AG04449 (cell line): ENCODE data around the gene AFF2.

Experiments used
- CTCF ChIA-PET: fragments of 350-600 bp; formaldehyde crosslinking; extraction: SDS; loops from one replicate; lab custom pipeline; 2021; ENCODE audit warnings: antibody characterized with exemption; lab: Yijun Ruan, JAX
- POLR2A ChIA-PET: fragments of 400-600, 350-600 bp; formaldehyde crosslinking; extraction: SDS; loops from one replicate; lab custom pipeline; 2020; ENCODE audit warnings: antibody characterized with exemption, inconsistent platforms; lab: Yijun Ruan, JAX
- DNase-seq: peaks from one replicate; pipeline ENCODE4 v3.0.0-alpha.2; 2010; ENCODE audit warnings: low read depth, low spot score
- H3K4me3 ChIP-seq: 2 replicates; pipeline ENCODE4 v1.5.1; 2011; ENCODE audit warnings: low read depth, mild to moderate bottlenecking, control low read depth, low read length
- CTCF ChIP-seq: IDR thresholded peaks from one replicate; pipeline ENCODE4 v1.5.1; 2011; ENCODE audit warnings: mild to moderate bottlenecking, moderate library complexity, low read length, control low read depth, inconsistent platforms; ENCODE audit not compliant: insufficient read depth; ENCODE audit errors: missing control alignments

AFF2 gene

DNA sequence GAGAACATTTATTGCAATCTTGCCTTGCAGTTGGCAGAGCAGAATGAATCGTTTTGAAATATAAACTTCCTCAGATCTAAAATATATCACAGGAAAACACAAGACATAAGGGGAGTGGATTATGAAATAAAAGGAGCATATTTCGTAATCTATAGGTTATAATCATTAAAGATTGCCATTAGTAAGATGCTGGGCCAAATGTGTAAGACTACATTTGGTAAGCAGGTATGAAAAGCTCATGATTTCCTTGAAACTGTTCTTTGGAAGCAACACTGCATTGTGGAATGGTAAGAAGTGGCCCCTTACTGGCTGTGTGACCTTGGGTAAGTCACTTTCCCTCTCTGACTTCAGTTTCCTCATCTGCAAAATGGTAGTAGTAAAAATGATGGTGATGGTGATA, 68.3 kb downstream of the AFF2 start:
- DNase-seq = no peak
- ChIA-PET POLR2A (no interaction called here), CTCF (interaction anchor here (1.5 kb wide), 1 partner anchor 718 kb away, joined by 4 read pairs; no protein-coding TSS in a partner anchor)
- H3K4me3 ChIP-seq = no peak overlapping the region
- TF ChIP-seq CTCF = no peak

DNA sequence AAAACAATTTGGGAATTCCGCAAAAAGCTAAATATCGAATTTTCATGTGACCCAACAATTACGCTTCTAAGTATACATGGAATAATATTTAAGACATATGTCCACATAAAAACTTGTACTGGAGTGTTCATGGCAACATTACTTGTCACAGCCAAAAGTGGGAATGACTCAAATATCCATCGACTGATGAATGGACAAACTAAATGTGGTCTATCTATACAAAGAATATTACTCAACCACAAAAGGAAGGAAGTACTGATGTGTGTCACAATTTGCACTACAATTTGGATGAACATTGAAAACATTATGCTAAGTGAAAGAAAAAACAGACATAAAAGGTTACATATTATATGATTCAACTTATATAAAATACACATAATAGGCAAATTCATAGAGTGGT, 71.9 kb downstream of the AFF2 start:
- POLR2A ChIA-PET = no interaction called here
- no peak overlapping the region for H3K4me3 ChIP-seq

GRCh38 chrX:148573119-148573518, 72.7 kb downstream of the AFF2 start:
- POLR2A ChIA-PET = no interaction called here
- no peak overlapping the region for H3K4me3 ChIP-seq
- TF ChIP-seq CTCF = no peak
- no peak for DNase-seq
- CTCF ChIA-PET = no interaction called here

More for the DNA sequence above, 71.9 kb downstream of the AFF2 start:
- DNase-seq = no peak
- no peak for TF ChIP-seq CTCF
- CTCF ChIA-PET = no interaction called here

DNA sequence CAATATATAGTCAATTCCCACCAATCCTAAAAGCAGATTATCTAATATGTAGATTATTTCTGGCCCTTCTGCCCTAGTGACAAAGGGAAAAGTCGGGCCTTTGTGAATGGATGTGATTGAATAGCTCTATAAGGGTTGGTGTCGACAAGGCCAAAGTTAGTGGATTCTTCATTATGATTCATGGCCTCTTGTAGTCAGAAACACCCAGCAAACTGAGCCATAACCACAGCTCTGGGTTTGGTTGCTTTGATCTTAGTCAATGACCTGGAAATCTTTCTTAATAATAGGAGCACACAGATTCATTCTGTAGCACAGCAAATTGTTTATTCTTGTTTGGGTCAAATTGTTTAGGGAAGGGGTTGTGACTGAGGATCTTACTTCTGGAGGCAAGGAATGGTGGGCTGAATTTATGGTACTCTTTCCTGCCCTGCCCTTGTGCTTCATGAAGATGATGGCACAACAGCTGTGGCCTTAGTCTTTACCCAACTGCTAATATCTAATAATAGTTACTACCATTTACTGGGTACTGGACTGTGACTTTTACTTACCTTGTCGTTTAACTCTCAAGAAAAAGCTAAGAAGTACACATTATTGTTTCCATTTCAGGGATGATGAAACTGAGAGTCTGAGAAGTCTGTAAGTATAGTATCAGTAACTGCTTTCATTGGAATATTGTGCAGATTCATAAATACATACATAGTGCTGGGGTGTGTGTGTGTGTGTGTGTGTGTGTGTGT, 74.0 kb downstream of the AFF2 start:
- POLR2A ChIA-PET = no interaction called here
- DNase-seq = no peak
- H3K4me3 ChIP-seq = no peak overlapping the region
- no peak for TF ChIP-seq CTCF
- CTCF ChIA-PET = no interaction called here

DNA sequence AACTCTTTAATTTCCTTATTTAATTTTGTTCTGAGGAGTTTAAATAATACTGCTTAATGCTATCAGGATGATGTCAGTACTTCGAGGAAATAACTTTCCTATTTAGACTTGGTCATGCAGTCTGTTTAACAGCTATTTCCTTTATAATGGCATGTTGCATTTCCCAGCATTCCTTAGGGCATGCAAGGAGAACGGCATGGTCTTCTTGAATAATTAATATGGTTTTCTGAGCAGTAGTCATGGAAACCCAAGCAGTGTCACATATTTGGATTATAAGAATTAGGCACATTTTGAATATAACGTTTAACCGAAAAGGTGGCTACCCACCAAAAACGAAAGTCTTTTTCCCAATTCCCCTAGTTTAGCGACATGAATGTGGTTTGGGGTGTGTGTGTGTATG, 76.0 kb downstream of the AFF2 start:
- no peak for TF ChIP-seq CTCF
- POLR2A ChIA-PET = no interaction called here
- H3K4me3 ChIP-seq = no peak overlapping the region
- CTCF ChIA-PET = no interaction called here
- no peak for DNase-seq

DNA sequence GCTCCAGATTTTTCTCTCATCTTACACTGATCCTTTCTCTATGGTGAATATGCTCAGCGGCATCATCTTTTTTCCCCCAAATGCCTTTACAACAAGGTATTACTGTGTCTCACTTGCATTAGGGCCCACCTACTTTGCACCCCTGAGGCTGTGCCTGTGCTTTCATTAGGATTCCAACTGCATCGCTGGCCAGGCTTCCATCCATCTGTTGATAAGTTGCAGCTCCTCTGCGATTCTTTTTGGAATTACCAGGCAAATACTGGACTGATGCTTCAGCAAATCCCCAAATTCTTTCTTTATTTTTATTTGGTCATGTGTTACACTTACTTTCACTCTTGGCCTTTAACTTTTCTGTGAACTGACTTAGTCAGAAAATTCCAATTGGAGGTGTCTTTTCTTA, 77.3 kb downstream of the AFF2 start:
- H3K4me3 ChIP-seq = no peak overlapping the region
- CTCF ChIA-PET = no interaction called here
- no peak for TF ChIP-seq CTCF
- DNase-seq = no peak
- POLR2A ChIA-PET = no interaction called here
